OCI-LY1 (cell line): ENCODE measurements around the gene ZNF618.

Experiments
- H2AFZ ChIP-seq: fragments of 200-600 bp; sonication (generic), shearing (Covaris generic); 2 replicates; pipeline ENCODE4 v1.6.0; 2014; ENCODE audit warnings: antibody characterized with exemption, mild to moderate bottlenecking, low read length
- H3F3A ChIP-seq: fragments of 200-600 bp; sonication (generic), shearing (Covaris generic); 2 replicates; pipeline ENCODE4 v1.6.0; 2014; ENCODE audit warnings: mild to moderate bottlenecking, antibody characterized with exemption, low read length, moderate library complexity; ENCODE audit not compliant: insufficient read depth
- H3K27ac ChIP-seq: fragments of 200-600 bp; sonication (generic); 2 replicates; pipeline ENCODE4 v1.5.1; 2014; ENCODE audit warnings: low read length, mixed run types, mild to moderate bottlenecking, low read depth; ENCODE audit not compliant: poor library complexity, severe bottlenecking
- H3K27me3 ChIP-seq: fragments of 200-600 bp; sonication (generic); 2 replicates; pipeline ENCODE4 v1.6.0; 2014; ENCODE audit warnings: antibody characterized with exemption, mild to moderate bottlenecking, low read length, moderate library complexity; ENCODE audit not compliant: insufficient read depth
- H3K36me3 ChIP-seq: fragments of 200-600 bp; sonication (generic); 2 replicates; pipeline ENCODE4 v1.6.1; 2014; ENCODE audit warnings: mild to moderate bottlenecking, antibody characterized with exemption, low read length, moderate library complexity, mixed read lengths; ENCODE audit not compliant: insufficient read depth
- H3K4me1 ChIP-seq: fragments of 200-600 bp; sonication (generic); 2 replicates; pipeline ENCODE4 v1.5.1; 2014; ENCODE audit warnings: mild to moderate bottlenecking, low read length, moderate library complexity; ENCODE audit not compliant: insufficient read depth, severe bottlenecking
- H3K4me2 ChIP-seq: fragments of 200-600 bp; sonication (generic), shearing (Covaris generic); 2 replicates; pipeline ENCODE4 v1.6.1; 2014; ENCODE audit warnings: low read length
- H3K4me3 ChIP-seq: fragments of 200-600 bp; sonication (generic); 2 replicates; pipeline ENCODE4 v1.5.1; 2014; ENCODE audit warnings: low read length, low read depth, mild to moderate bottlenecking, mixed read lengths; ENCODE audit not compliant: poor library complexity, severe bottlenecking
- H3K79me2 ChIP-seq: fragments of 200-600 bp; shearing (Covaris generic); 2 replicates; pipeline ENCODE4 v1.6.1; 2016; ENCODE audit warnings: mixed run types, low read length, mixed read lengths; ENCODE audit not compliant: insufficient read depth
- H3K9ac ChIP-seq: fragments of 200-600 bp; sonication (generic), shearing (Covaris generic); 2 replicates; pipeline ENCODE4 v1.6.1; 2014; ENCODE audit warnings: mild to moderate bottlenecking, low read length, mixed read lengths
- H3K9me2 ChIP-seq: fragments of 200-600 bp; sonication (generic), shearing (Covaris generic); 2 replicates; pipeline ENCODE4 v1.6.1; 2014; ENCODE audit warnings: low read depth, mild to moderate bottlenecking, low read length, mixed read lengths
- H3K9me3 ChIP-seq: fragments of 200-600 bp; shearing (Covaris generic); 2 replicates; pipeline ENCODE4 v1.6.1; 2014; ENCODE audit warnings: low read length, mixed read lengths
- H4K20me1 ChIP-seq: fragments of 200-600 bp; sonication (generic), shearing (Covaris generic); 2 replicates; pipeline ENCODE4 v1.6.0; 2016; ENCODE audit warnings: mild to moderate bottlenecking, low read length; ENCODE audit not compliant: insufficient read depth
- CTCF ChIP-seq: fragments of 200-600 bp; sonication (generic), shearing (Covaris generic); IDR thresholded peaks from 2 replicates; pipeline ENCODE4 v1.5.1; 2017; ENCODE audit warnings: mild to moderate bottlenecking, antibody characterized with exemption, low read length, moderate library complexity, mixed read lengths
- EZH2 ChIP-seq: fragments of 200-600 bp; sonication (generic), shearing (Covaris generic); IDR thresholded peaks from 2 replicates; pipeline ENCODE4 v1.8.0; 2017; ENCODE audit warnings: borderline replicate concordance, mixed run types, mild to moderate bottlenecking, antibody characterized with exemption, low read length, moderate library complexity, mixed read lengths

The ZNF618 gene

GRCh38 chr9:114025760-114026159, 149.7 kb downstream of the ZNF618 start:
- no peaks in the 10 kb centered on the region for H3F3A ChIP-seq
- no peaks in the 10 kb centered on the region for H3K9me2 ChIP-seq
- no peaks in the 10 kb centered on the region for H3K79me2 ChIP-seq
- no peak overlapping the region for H2AFZ ChIP-seq
- no peaks in the 10 kb centered on the region for H3K4me1 ChIP-seq
- H3K9ac ChIP-seq = no peak overlapping the region
- H3K9me3 ChIP-seq = 0 out of 2 replicates have a peak, but pooled peaks cover 4% of the 10 kb centered on the region
- TF ChIP-seq EZH2 (no peak), CTCF (no peak)
- no peak overlapping the region for H3K4me2 ChIP-seq
- no peaks in the 10 kb centered on the region for H3K27me3 ChIP-seq
- H3K27ac ChIP-seq = no peak overlapping the region
- no peaks in the 10 kb centered on the region for H4K20me1 ChIP-seq
- no peaks in the 10 kb centered on the region for H3K36me3 ChIP-seq
- no peak overlapping the region for H3K4me3 ChIP-seq

- Histone ChIP-seq H2AFZ (no peak overlapping the region), H4K20me1 (no peaks in the 10 kb centered on the region), H3F3A (no peaks in the 10 kb centered on the region), H3K27me3 (no peaks in the 10 kb centered on the region), H3K4me2 (no peak overlapping the region), H3K79me2 (no peaks in the 10 kb centered on the region), H3K9ac (no peak overlapping the region), H3K9me2 (no peaks in the 10 kb centered on the region), H3K27ac (no peak overlapping the region), H3K36me3 (no peaks in the 10 kb centered on the region), H3K4me3 (no peak overlapping the region), H3K9me3 (0 out of 2 replicates have a peak, but pooled peaks cover 4% of the 10 kb centered on the region), H3K4me1 (no peaks in the 10 kb centered on the region)
- no peak for TF ChIP-seq CTCF
- no peak for TF ChIP-seq EZH2
These were observed 150.2 kb downstream of the ZNF618 start for GRCh38 chr9:114026335-114026734.

- no peaks in the 10 kb centered on the region for H3K9me2 ChIP-seq
- 0 out of 2 replicates have a peak, but pooled peaks cover 4% of the 10 kb centered on the region for H3K9me3 ChIP-seq
- H3K27me3 ChIP-seq = no peaks in the 10 kb centered on the region
- H3K9ac ChIP-seq = no peak overlapping the region
- no peak overlapping the region for H3K27ac ChIP-seq
- H2AFZ ChIP-seq = no peak overlapping the region
- no peaks in the 10 kb centered on the region for H3K36me3 ChIP-seq
- TF ChIP-seq CTCF (no peak), EZH2 (no peak)
- no peaks in the 10 kb centered on the region for H3K4me1 ChIP-seq
- H4K20me1 ChIP-seq = no peaks in the 10 kb centered on the region
- H3K79me2 ChIP-seq = no peaks in the 10 kb centered on the region
- no peaks in the 10 kb centered on the region for H3F3A ChIP-seq
- H3K4me3 ChIP-seq = no peak overlapping the region
- no peak overlapping the region for H3K4me2 ChIP-seq
These were observed 151.2 kb downstream of the ZNF618 start for GRCh38 chr9:114027159-114027862.
